Jurkat, Clone E6-1 (cell line): ENCODE data around the gene FGFRL1. TPM values are rescaled to one million over a fixed set of nuclear protein-coding genes. Genes with fewer than 3 reads are reported as not detected.

Source experiments
- DNase-seq: peaks from one replicate; pipeline ENCODE4 v3.0.0-alpha.2; 2011; ENCODE audit warnings: low read depth, low spot score
- H3K4me3 ChIP-seq: 2 replicates; pipeline ENCODE4 v1.5.1; 2011; ENCODE audit warnings: mild to moderate bottlenecking, low read length, control low read depth, moderate library complexity
- polyA plus RNA-seq: library from polyadenylated mRNA; unstranded; fragments of >200 nt; gene quantifications from one replicate; pipeline ENCODE4 v1.2.1, GENCODE V29; 2012; ENCODE audit warnings: missing spikeins; ENCODE audit not compliant: insufficient read length, insufficient read depth

Gene FGFRL1, protein sequence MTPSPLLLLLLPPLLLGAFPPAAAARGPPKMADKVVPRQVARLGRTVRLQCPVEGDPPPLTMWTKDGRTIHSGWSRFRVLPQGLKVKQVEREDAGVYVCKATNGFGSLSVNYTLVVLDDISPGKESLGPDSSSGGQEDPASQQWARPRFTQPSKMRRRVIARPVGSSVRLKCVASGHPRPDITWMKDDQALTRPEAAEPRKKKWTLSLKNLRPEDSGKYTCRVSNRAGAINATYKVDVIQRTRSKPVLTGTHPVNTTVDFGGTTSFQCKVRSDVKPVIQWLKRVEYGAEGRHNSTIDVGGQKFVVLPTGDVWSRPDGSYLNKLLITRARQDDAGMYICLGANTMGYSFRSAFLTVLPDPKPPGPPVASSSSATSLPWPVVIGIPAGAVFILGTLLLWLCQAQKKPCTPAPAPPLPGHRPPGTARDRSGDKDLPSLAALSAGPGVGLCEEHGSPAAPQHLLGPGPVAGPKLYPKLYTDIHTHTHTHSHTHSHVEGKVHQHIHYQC
- polyA plus RNA-seq: 12.2 TPM

DNA sequence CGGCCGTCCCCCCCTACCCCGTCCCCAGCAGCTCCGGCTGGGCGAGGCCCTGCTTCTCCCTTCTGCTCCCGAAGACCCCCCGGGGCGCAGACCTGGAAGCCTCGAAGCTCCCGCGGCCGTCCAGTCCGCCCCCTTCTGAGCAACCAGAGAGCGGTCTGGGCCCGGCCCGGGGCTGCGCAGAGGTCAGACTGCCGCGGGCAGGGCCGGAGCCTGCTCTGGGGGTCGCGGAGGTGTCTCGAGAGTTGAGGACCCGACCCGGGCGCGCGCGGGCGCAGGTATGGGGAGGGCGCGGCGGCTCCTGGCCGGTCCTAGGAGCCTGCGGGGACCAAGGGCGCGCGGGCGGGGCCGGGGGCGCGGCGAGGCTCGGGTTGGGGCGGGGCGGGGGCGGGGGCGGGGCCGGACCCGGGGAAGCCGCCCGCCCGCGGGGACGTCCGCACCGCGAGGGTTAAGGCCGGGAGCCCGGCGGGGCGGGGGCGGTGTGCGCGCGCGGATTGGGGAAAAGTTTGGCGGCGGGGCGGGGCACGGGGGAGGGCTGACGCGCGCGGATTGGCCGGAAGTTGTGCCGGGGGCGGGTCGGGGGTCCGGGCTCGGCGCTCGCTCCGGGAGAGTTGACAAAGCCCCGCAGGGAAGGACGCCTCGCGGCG, at the start of gene FGFRL1:
Gene FGFRL1, plus strand, starts transcription at position 605 of the 644 bp plus-strand sequence. CDS start 860 bp downstream, outside the sequence.
- H3K4me3 ChIP-seq: peak within 1 kb of the TSS; percentile 54
- peak; percentile 69 for DNase-seq

DNA sequence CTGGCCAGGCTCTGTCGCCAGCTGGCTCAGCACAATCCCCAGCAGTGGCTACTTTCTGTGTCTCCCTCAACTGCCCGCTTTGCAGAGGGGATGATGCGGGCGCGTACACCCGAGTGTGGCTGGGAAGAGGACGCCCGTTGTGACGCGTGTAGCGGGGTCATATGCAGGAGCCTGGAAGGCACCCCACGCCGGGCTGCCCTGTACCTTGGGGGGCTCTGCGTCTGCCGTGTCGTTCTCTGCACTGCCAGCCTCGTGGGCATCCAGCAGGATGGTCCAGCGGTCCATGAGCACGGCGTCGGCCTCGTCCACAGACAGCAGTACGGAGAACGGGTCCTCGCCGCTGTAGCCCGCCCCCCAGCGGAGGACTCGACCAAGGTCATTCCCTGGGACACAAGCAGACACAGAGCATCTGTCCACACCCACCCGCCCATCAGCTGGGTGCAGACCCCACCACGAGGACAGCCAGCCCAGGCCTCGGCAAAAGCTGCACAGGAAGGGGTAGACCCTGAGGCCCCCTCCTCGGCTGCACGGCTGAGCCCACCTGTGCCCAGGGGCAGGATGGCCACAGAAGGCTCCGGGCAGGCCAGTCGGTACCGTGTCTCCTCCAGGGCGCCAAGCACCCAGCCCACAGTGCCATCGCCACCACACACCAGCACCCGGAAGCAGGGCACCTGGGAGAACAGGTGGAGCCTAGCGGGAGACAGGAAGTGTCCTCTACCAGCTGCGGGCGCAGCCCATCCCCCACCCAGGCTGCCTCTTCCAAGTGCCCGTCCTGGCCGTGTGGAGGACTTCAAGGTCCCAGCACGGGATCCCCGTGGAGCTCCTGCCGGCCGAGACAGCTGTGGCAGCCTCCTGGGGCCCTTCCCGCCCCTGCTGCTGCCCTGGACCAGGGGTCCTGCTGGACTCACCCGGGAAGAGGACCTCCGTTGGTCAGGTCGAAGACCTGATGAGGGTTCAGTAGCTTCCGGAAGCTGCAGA, 48.9 kb upstream of the FGFRL1 start:
- peak; percentile 54 for DNase-seq

DNA sequence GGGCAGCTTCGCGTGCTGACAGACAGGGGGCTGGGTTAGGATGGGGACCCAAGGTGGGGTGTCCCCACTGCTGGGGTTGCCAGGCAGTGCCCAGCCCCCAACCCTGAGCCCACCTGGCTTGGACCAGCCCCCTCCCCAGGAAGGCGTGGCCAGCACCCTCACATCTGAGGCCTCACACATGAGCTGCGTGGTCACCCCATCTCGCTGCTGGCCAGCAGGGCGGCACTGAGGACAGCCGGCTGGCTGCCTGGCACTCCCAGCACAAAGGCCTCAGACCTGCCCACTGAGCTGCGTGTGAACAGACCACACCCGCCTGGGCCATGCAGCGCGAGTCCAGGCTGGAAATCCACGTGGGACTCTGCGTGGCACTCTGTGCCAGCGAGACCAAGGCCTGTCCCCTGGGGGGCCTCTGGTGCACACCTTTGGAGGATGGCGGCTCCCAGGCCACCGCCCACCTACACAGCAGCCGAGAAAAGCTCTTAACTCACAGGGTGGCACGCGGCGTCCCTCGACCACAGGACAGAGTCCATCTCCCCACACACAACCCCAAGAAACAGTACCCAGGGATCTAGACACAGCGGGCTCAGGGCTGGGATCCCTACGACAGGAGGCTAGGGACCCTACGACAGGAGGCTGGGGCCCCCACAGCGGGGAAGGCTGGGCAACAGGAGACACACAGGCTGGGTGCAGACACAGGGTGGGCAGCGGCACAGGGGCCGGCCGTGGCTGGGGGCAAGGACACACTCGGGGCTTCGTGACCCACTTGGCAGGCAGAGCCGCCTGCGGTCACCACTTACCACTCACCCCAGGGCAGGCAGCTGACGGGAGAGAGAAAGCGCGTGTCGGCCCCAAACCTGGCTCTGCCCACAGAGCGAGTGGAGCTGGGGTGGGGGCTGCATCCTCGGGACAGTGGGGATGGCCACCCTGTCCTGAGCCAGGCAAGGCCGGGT, 47.9 kb upstream of the FGFRL1 start:
- no peak for DNase-seq

More for the DNA sequence above, 48.9 kb upstream of the FGFRL1 start:
- H3K4me3 ChIP-seq: no peak overlapping the region

DNA sequence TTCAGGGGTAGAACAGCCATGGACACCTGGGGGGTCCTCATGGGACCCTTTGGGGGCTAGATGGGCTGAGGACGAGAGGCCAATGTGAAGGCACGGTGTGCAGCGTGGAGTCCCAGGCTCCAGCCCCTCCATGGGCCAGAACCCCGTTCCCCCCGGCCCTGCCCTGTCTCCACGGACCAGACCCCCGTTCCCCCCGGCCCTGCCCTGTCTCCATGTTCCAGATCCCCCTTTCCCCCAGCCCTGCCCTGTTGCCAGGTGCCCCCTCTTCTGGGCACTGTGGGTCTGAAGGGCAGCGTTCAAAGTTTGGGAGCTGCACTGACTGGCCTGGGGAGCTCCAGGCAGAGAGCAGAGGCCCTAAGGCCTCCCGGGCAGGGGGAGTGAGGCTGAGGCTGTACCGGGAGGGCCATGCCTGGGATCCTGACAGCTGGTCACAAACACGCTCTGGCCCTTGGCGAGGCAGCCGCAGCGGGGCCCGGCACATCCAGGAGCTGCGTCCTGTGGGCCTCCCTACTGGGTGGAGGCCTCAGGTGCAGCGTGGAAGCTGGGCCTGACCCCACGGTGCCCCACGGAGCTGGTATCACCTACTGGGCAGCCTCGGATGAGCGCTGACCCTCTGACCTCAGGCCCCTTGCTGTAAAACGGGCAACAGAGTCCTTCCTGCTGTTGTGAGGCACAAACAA, 46.9 kb upstream of the FGFRL1 start:
- H3K4me3 ChIP-seq: no peak overlapping the region
- DNase-seq: no peak

More for the DNA sequence above, 47.9 kb upstream of the FGFRL1 start:
- H3K4me3 ChIP-seq: no peak overlapping the region

DNA sequence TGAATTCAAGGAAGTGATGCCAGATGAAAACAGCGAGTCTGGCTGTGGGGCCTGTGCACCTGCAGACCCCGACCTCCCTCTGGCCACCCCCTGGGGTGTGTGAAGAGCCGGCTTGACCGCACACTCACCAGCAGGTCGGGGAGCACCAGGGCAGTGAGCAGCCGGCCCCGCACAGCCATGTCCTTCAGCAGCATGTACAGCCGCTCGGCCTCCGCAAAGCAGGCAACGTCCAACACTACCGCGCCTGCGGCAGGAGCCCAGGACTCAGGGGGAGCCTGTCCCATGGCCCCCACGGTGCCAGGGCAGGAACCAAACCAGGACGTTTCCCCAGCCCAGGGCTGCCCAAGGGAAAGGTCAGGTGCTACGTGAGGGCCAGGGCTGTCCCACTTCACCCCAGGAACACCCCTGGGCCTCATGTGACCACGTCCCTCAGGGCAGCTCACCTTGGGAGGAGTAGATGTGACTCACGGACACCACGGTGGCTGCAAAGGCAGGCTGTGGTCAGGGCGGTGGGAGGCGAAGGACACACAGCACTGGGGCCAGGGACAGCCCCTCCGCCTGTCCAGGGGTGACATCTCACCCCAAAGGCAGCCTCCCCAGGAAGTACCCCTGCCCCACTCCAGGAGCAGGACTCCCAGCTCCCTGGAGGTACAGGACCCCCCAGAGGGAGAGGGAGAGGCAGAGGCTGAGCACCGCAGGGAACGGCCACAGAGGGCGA, 46.2 kb upstream of the FGFRL1 start:
- no peak overlapping the region for H3K4me3 ChIP-seq
- DNase-seq: no peak

DNA sequence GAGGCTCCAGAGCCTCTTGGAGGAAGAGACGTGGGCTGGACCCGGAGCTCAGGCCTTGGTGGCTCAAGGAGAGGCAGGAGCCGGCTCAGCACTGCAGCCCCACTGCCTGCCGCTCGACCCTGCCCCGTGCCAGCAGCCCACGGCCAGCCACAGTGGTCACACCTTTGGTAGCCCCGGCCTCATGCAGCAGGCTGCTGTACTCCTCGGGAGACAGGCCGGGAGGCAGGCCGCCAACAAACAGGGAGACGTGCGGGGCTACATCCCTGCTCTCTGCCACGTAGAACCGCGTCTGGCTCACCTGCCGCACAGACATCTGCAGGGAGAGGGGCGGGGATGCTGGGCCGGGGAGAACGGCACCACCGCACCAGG, 45.7 kb upstream of the FGFRL1 start:
- DNase-seq: no peak
- H3K4me3 ChIP-seq: no peak overlapping the region

DNA sequence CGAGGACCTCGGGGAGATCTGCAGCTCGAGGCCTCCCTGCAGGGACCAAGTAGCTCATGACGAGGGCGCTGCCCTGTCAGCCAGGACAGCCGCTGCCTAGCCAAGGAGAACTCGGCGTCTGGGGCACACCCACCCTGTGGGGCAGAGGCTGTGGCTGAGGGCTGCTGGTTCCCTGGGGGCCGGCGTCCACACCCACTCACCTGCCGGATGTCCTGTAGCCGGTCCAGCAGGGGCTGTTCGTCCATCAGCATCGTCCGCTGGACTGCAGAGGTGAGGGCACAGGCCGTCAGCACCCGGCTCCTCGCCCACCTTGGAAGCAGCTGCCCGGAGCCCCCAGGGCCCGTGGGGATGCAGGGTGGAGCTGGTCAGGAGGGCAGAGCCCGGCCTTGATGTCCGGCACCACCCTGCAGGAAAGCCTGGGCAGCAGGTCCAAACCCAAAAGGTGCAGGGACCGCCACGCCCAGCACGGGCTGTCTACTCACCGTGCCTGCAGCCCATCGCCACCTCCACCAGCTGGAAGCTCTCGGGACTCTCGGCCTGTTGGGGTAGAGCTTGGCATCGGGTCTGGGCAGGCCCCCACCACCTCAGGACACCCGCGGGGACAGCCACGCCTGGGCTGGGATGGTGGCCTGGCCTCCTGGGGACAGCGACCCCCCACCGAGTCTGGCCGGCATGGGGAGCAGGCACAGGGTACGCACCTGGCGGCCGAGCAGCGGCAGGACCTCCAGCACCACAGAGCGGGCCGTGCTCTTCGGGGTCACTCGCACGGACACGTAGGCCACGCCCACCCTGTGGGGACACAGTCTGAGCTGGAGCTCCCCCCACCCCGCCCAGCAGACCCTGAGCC, 44.9 kb upstream of the FGFRL1 start:
- H3K4me3 ChIP-seq: no peak overlapping the region
- DNase-seq: no peak

DNA sequence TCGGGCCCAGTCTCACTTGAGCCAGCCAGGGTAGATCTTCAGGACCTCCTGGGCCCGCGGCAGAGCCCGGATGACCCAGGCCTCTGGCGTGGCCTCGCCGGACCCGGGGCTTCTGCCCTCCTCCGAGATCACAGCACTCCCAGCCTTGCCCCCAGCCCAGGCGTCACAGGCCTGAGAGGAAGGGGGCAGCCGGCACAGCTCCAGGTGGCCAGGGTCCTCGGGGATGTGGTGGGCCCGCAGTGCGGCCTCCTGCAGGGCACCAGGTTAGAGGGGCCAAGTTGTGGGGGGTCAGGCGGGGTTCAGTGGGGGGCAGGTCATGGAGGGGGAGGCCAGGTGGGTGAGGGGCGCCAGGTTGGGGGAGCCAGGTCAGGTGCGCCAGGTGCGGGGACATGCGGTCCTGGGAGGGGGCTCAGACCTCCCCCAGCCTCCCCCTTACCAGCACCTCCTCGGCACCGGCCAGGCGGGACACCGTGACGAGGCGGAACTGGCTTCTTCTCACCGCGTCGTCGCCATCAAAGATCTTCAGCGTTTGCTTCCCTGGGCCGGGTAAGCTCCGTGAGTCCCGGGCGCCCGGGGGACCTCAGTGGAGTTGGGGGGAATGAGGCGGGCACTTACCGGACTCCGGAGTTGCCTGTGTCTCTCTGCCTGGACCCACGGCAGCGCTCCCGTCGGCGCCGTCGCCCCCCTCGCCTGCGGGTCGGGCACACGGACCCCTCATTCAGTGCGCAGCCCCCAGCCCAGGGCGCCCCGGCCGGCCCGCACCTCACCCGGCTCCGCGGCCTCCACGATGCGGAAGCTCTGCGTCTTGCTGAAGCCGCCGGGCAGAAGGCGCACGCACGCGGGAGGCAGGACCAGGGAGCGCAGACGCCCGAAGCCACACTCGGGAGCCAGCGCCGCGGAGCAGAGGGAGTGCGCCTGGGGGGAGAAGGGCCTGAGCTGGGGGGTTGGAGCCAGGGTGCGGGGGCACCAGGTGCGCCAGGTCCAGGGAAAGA, 44.0 kb upstream of the FGFRL1 start:
- no peak overlapping the region for H3K4me3 ChIP-seq
- no peak for DNase-seq

DNA sequence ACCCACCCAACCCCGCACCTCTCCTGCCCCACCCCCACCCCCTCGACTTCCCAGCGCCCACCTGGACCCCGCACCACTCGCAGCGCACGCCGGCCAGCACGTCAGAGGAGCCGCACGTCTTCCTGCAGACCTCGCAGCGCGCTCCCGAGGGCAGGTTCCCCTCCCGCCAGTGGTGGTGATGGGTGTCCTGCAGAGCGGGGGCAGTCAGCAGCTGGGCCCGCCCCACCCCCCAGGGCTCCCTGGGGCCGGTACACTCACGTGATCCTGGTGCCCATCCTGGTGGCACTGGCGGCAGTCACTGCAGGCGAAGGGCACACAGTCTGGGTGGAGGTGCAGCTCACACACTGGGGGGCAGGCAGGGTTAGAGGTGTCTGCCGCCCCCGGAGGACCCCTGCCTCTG, 43.2 kb upstream of the FGFRL1 start:
- no peak overlapping the region for H3K4me3 ChIP-seq
- no peak for DNase-seq

DNA sequence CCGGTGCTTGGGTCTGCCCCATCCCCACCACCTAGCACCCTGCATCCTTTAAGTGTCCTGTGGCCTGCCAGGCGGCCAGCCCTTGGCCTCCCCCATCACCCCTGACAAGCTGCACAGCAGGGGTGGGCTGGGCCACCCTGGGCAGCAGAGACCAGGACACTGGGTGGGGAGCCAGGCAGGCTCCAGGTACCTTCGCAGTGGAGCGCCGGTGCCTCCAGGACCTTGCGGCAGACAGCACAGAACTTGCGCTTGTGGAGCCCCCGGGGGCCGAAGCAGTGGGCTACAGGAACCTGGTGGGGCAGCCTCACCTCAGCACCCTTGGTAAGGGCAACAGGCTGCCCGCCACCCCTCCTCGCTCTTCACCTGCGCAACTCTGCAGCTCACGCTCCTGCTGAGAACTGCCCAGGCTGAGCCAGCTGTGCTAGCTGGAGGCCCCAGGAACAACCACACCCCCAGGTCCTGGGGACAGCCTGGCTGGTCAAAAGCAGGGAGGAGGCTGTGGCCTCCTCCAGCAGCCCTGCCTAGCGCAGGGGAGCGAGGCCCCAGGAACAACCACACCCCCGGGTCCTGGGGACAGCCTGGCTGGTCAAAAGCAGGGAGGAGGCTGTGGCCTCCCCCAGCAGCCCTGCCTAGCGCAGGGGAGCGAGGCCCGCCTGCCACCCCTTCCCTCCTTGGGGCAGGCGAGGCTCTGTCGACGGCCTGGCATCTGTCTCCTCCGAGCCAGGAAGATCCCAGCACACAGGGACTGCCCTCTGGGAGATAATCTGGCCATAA, 42.6 kb upstream of the FGFRL1 start:
- H3K4me3 ChIP-seq: no peak overlapping the region
- no peak for DNase-seq

DNA sequence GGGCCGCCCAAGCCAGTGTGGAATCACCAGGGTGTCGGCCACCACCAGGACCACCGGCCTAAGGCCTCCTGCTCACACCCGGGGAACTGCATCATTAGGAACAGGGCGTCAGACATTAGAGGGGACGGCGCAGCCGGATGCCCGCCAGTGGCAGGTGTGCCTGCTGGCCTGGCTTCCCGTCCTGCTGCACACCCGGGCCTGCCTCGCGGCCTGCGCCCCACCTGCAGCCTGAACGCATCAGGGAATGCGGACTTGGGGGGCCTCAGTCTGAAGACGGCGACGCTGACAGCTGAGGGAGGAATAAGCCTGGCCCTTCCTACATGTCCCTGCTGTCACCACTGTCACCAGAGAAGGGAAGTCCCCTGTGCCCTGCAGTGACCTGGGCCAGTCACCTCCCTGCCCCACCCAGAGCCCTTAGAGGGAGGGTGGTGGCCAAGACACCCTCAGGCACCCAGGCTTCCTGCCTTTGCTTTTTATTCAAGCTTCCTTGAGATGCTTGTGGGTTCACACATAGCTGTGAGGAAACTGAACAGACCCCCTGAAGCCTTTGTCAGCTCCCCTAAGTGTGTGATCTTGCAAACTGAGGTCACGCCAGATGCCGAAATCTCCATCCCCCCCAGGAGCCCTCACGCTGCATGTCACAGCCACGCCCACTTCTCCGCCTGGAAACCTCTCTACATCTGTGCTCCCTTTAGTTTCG, 41.2 kb upstream of the FGFRL1 start:
- DNase-seq: no peak
- no peak overlapping the region for H3K4me3 ChIP-seq

DNA sequence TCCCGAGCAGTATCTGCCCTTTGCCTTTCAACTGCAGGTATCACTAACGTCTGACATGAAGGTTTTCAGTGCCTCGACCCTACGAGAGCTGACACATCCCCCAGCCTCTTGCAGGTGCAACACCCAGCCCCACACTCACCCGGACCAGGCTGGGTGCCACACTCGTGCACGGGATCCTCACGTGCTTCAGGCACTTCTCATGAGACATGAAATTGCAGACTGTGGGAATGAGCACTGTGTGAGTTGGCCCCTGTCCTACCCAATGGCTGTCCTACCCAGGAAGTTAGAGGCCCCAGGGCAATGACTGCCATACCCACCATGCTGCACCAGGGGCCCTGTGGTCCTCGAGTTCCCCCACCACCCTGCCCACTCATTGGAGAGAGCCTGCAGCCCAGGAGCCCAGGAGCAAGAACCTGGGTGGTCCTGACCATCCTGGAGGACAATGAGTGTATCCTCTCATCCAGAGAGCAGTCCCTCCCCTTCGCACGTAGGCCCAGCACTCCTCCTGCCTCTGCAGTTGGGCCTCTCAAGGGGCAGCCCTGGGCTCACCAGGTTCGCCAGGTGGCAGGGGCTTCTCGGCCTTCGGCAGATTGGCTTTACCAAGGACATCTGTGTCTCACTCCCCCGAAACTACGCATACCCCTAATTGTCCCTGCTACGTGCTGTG, 40.4 kb upstream of the FGFRL1 start:
- H3K4me3 ChIP-seq: no peak overlapping the region
- no peak for DNase-seq
